NOMO-1 treated with dmso at 0.1 percent for 144 hours (cell line): ENCODE measurements around the gene CNNM1.

Experiments used
- DNase-seq: peaks from one replicate; lab custom pipeline; 2025; ENCODE audit not compliant: unreplicated experiment; lab: John Stamatoyannopoulos, UW

The CNNM1 gene

DNA sequence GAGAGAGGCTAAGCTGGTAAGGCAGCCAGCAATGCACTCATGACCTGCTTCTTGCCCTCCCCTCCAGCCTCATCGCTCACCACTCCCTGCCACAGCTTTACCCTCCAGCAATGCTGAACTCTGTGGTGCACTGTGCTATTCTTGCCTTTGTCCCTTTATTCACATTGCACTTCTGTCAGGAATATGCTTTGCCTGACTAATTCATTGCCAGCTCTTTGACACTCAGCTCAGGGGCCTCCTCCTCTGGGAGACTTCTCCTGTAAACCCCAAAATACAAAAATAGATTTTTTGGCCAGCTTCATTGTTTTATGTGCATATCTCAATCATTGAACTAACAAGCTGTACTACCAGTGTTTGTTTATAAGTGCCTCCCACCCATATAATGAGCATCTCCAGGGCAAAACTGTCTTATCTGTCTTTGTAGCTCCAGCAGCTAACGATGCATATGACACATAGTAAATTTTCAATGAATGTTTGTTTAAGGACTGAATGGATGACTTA, 8.2 kb downstream of the CNNM1 start:
- no peak for DNase-seq

DNA sequence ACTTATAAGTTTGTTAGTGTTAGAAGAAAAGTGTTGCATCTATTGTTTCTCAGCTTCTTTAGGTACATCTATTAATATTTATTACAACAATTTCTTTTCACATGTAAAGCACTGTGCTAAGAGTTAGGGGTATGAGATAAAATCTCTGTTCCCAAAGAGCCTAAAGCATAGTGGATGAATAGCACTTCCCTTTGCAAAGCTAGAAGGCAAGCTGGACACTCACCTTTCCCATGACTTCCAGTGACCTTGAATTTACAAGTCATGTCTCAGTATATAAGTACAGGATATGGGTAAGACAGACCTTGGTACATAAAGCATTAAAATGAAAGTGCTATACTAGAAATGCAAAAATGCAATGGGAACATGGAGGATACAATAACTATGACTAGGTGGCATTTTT, 8.7 kb downstream of the CNNM1 start:
- DNase-seq = no peak

DNA sequence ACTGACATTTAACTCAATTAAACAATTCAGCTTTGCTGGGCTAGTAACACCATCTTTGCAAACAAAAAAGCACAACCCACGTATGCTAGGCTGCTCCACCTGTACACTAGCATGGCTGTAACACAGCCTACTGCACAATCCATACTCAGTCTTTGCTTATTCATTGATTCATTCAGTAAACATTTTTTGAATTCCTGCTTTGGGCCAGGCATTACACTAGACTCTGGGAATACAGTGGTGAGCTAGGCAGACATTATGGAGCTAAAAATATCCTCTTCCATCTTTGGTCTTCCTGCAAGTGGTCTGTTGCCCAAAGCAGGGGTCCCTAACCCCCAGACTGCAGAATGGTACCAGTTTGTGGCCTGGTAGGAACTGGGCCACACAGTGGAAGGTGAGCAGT, 9.9 kb downstream of the CNNM1 start:
- DNase-seq = no peak

DNA sequence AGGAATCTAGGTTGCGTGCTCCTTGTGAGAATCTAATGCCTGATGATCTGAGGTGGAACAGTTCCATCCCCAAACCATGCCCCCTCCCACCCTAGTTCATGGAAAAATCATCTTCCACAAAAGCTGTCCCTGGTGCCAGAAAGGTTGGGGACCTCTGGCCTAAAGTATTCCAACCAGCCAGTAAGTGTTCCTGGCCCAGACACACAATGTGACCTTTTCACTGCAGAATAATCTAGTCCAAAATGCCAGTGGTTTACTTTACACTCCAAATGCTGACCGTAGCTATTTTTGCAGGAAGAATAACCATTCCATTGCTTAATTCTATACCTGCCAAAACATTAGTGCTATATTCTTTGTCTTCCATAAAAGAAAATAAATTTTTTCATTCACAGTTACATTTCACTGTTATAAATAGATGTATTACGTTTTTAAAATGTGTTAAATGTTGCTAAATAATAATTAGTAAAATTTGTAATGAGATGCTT, 10.4 kb downstream of the CNNM1 start:
- no peak for DNase-seq

DNA sequence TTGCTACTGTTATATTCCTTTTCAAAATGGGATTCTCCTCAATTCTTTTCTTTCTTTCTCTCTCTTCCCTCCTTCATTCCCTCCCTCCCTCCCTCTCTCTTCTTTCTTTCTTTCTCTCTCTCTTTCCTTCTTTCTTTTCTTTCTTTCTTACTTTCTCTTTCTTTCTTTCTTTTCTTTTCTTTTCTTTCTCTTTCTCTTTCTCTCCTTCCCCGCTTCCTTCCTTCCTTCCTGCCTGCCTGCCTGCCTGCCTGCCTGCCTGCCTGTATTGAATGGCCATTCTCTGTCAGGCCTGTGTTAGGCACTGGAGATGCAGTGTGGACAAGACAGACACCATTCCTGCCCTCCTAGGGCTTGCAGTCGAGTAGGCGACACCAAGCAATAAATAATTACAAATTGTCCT, 11.5 kb downstream of the CNNM1 start:
- DNase-seq = no peak

DNA sequence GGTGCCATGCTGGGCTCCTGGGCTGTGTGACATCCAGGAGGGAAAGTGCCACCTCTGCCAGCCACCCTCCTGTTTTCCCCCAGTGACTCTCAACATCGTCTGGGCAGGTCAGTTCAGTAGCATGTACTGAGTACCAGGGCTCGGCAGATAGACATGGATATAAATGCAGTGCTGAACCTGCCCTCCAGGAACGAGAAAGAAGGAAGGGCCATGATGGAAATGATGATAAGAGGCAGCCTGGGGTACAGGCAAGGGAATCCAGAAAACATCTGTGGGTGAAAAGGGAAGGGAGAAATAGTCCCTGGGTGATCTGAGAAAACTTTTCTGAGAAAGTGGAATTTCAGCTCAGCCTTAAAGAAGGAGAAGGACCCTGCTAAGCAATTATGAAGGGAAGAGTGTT, 12.1 kb downstream of the CNNM1 start:
- no peak for DNase-seq

DNA sequence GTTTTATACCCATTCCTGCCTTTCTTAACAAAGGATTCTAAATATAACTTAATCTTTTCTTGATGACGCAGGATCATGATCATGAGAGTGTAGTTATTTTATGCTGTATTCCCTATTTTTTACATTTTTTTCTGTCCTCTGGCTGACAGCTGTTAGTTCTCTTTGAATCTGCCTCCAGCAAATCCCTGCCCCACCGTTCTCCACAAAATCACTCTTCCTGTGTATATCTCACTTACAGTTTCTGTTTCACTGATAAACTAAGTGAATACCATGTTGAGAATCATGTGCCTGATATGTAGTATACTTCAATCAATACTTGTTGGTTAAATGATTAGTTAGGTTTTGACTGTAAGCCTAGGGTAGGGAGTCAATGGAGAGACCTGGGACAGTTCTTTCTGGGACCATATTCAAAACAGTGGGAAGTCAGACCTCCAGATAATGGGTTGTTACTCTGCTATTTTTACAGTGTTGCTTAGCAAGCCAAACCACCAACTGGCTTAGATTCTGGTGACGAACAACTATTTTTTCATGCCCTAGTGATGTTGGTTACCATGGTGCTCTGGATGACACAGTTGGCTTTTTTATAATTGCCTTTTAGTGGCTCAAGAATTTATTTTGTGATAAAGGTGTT, 12.8 kb downstream of the CNNM1 start:
- DNase-seq = no peak

DNA sequence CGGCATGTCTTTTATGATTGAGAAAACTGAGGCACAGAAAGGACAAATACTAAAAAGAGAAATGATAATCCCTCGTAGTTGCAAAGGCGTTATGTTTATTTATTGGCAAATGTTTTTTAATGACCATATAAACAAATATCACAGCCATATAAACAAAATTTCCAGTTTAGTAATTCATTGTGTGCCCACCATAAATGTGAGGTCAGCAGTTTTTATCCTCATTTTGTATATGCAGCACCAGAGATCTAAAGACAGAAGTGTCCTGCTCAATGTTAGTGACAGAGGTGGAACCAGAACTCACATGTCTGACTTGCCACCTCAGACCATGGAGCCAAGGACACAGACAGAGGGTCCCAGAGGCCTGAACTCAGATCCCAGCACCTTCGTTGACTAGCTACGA, 14.1 kb downstream of the CNNM1 start:
- no peak for DNase-seq

DNA sequence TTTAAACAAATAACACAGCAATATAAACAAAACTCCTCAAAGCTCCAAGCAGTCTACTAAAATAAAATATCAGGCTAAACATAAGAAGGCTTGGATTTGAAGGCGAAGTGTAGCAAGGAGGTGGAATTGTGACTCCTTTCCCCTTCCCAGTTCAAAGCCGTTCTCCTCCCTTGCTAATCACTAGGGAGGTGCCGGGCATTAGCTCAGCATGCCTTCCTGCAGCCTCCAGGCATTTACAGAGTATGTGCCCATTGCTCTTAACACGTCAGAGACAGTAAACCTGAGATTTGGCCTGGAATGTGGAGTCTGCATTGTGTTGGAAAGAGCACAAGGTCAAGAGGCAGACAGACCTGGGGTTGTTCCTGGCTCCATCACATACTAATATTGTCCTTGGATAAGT, 15.6 kb downstream of the CNNM1 start:
- no peak for DNase-seq

DNA sequence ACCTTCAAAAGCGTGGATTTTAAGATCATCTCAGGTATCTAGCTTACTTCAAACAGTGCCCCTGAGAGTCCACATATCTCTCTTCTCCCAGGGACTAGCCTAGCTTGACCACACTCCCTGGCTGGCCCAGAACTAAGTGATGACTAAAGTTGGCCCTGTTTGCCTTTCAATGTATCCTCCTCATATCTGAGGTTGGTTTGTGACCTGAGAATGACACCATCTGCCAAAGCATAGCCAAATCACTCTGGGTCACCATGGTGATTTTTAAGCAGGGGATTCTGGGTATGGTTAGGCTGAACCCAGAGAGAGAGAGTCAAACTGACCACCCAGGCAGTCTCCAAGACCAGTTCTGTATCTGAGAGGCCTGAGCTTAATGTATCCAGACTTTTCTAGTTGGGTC, 16.2 kb downstream of the CNNM1 start:
- DNase-seq = no peak

DNA sequence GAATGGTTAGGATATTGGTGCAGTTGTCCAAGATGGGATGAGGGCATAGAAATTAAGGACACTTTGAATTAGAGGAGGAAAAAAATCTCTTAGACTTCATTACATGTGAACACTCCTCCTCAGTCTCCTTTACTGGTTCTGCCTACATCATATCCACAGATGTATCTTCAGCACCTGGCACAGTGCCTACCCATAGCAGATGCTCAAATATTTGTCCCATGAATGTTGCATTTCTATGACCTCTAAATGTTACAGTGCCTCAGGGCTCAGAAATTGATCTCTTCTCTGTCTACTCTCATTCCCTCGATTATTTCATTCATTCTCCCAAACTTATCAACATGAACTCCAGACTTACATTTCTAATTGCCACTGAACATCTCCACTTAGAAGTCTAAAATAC, 17.1 kb downstream of the CNNM1 start:
- no peak for DNase-seq

DNA sequence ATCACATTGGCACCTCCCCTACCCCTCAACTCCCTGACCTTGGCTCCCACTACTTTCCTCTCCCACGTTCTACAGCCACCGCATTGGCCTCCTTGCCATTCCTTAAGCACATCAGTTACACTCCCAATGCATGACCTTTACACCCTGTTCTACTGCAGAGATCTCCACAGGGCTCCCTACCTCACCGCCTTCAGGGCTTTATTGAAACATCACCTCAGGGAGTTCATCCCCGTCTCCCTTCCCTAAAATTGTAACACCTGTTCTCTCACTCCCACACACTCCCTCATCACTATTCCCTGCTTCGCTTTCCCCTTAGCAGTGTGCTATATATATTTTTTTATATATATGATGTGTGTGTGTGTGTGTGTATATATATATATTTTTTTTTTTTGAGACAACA, 18.5 kb downstream of the CNNM1 start:
- DNase-seq = no peak

DNA sequence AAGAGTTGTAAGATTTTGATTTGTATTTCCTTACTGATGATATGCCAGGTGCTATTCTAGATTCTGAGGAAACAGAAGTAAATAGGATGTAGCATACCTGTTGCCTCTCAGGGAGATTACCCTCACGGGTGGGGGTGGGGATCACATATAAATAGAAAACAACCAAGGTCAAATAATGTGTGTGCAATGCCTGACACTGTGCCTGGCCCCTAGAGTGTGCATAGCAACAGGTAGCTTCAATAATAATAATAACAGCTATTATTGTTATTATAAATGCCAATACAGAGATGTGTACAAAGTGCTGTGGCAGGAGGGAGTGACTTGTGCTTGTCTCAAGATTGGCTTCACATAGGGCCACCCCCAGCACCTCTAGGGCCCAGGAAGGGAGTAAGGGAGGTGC, 24.0 kb downstream of the CNNM1 start:
- no peak for DNase-seq

DNA sequence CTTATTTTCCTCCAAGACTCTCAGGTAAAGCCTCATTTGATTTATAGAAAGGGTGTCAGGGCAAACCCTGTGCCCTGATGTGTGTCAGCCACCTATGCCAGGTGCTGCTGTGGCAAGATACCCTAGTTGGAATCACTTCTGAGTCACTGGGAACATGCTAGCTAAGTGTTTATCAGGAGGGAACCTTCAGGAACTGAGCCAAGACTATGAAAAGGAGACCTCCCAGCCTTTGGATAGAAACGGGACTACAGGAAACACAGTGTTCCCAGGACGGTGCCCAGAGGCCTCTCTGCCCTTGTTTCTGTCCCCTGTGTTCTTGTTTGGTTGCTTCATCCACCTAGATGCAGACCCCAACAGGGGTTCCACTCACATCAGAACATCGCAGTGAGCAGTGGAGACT, 28.5 kb downstream of the CNNM1 start:
- no peak for DNase-seq

DNA sequence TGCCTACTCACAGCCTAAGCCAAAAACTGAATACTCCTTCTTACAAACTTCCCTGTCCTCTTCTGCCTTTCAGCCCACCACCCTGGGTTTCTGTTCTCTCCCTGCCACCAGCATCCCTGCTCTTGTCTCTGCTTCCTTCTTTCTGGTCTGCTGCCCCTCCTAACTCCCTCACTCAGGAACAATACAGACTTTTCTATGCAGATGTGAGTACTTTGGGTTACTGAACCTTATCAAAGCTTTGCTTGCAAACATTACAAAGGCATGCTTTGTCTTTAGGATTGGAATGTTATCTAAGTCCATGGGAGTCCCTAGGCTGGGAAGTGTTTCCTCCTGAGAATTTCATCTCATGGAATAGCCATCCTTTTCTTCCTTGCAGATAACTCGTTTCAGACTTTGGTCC, 28.9 kb downstream of the CNNM1 start:
- DNase-seq = no peak

DNA sequence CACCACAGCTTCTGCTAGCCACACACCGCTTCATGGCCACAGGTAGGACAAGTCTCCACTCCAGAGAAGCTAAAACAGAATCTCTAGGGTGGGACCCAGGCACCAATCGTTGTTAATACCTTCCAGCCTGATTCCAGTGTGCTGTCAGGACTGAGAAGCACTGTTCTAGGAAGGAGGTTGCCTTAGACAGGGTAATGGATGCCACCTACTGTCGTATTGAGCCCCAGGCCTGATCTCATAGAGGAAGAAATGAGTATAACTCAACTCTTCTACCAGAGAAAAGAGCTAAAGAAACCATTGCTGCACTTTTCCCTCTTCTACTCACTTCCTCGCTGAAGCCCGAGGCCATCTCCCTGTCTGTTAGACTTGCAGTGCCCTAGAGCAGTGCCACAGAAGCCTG, 31.8 kb downstream of the CNNM1 start:
- DNase-seq = no peak

DNA sequence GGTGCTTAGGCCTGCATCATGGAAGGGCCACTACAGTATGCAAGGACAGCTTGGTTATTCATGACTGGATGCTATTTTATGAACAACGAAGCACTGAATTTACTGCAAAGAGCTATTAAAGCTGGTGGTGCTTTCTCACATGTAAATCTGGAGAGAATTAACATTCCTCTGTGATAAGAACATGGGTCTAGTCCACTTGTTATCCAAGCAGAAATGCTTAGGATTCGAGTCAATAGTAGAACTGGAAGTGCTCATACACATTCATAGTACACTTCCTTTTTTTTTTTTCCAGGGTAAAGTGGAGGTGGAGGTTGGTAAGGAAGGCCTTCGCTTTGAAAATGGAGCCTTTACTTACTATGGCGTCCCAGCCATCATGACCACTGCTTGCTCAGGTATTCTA, 35.0 kb downstream of the CNNM1 start:
- DNase-seq = no peak

DNA sequence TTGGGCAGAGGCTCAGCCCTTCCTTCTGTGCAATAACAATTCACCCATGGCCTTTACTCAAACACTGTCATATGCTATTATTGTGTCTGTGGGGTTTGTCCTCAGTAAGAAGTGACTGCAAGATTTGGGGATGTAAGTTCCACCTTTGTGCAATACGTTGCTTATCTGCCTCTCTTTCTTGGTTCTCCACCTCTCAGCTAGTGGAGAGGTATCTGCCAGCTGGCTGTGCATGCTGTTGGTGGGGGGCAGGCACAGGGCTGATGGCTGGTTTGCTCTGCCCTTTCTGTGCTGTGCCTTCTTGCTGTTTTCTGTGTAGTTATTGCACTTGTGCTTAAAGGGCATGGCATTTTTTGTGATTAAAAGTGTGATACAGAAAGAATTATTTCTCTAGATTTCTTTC, 36.2 kb downstream of the CNNM1 start:
- no peak for DNase-seq

DNA sequence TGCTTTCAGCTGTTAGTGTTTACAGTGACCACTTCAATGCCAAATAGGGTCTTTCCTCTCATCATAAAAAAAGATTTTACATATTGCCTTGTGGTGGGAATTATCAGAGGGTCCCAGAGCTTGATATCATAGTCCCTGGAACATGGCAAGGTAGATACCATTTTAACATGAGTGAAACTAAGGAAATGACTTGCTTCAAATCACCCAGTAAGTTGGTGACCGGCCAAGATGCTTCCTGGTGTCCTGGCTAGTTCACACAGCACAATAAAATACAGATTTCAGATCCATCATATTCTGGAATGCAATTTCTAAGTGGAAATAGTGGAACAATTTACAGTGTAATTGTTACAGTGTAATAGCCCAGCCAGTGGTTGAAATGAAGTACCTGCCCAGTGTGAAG, 36.6 kb downstream of the CNNM1 start:
- DNase-seq = no peak

DNA sequence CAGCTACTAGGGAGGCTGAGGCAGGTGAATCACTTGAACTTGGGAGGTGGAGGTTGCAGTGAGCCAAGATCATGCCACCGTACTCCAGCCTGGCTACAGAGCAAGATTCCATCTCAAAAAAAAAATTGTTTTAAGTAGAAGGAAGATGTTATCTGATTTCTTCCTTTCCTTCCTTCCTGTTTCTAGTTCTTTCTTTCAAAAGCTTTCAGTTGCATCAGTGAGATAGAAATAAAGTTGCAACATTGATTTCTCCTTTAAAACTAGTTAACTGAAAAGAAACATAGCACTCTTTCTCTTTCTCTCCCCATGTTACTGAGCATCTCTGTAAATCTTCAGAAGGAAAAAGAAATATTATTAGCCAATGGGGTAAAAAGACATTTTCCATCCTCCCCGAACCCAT, 37.5 kb downstream of the CNNM1 start:
- no peak for DNase-seq

DNA sequence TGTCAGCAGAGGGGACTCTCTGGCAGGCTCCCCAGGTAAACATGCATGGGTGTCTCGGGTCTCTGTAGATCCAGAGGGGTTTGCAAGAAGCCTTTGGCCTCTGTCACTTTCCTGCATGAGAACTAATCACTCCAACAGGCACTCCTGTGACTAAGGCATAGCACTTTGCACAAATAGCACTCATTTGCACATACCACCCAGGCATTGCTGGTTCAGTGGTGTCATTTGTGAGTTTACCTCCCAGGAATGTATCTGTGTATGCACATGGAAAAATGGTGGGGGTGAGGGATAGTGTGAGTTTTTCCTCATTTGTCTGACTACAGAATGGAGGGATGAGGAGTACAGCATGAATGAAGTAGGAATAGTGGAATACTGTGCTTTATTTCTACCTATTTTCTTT, 39.5 kb downstream of the CNNM1 start:
- DNase-seq = no peak

DNA sequence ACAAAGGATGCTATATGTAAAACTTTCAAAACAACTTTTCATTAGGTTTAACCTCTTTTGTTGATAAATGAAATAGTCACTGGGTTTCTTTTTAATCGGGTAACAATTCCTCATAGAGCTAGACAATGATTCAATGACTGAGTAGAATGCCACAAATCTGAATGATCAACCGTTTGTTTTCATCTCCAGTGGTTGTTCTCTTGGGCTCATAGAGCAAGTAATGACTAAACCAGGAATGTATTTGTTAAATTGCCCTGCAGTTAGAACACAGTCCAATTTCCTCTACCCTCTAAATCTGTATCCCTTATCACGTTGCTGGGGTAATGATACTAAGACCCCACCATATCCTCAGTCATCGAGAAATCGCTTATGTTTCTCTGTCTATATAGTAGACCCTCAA, 40.0 kb downstream of the CNNM1 start:
- DNase-seq = no peak

DNA sequence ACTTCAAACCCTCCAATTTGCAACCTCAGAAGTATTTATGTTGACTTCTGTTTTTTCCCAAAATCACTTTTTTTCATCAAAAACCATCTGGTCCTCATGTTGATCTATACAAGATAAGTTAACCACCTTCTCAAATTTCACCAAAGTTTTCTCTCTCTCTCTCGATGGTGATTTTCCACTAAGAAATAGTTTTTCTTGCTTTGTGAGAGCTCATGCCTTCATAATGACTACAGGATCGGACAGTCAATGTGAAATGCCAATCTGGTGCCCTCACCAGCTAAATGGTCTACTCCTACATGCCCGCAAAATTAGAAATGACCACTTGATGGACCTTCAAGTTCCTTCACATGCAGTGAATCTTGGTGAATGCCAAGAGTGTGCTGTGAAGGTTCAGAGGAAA, 40.4 kb downstream of the CNNM1 start:
- DNase-seq = no peak

DNA sequence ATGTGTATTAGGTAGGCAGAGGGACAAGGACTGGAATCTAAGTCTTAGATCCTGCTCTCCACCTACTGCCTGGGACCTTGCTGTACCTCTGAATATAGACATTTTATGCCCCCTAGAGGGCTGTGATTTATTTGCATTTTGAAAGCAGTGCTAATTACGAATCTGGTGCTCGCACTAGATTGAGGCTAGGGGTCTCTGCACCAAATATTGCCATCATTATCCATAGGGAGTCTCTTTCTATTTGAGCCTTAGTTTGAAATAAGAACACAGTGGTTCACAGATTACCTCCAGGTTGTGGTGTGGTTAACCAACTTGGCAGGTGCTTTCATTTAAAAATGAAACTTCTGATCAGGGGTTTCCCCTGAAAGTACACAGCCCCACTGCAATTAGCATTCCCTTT, 41.8 kb downstream of the CNNM1 start:
- no peak for DNase-seq
